Smooth muscle cell of trachea (primary cell): ENCODE data around the gene GTPBP10. TPM values are rescaled to one million over a fixed set of nuclear protein-coding genes. Genes with fewer than 3 reads are reported as not detected.

ENCODE experiments used
- total RNA-seq: library from RNA; depleted of rRNA; stranded (reverse); fragments of >200 nt; gene quantifications from 2 replicates; pipeline ENCODE4 v1.2.1, GENCODE V29; 2014

GTPBP10 gene, protein sequence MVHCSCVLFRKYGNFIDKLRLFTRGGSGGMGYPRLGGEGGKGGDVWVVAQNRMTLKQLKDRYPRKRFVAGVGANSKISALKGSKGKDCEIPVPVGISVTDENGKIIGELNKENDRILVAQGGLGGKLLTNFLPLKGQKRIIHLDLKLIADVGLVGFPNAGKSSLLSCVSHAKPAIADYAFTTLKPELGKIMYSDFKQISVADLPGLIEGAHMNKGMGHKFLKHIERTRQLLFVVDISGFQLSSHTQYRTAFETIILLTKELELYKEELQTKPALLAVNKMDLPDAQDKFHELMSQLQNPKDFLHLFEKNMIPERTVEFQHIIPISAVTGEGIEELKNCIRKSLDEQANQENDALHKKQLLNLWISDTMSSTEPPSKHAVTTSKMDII
- 15.5 and 26.8 TPM in 2 replicates for total RNA-seq

DNA sequence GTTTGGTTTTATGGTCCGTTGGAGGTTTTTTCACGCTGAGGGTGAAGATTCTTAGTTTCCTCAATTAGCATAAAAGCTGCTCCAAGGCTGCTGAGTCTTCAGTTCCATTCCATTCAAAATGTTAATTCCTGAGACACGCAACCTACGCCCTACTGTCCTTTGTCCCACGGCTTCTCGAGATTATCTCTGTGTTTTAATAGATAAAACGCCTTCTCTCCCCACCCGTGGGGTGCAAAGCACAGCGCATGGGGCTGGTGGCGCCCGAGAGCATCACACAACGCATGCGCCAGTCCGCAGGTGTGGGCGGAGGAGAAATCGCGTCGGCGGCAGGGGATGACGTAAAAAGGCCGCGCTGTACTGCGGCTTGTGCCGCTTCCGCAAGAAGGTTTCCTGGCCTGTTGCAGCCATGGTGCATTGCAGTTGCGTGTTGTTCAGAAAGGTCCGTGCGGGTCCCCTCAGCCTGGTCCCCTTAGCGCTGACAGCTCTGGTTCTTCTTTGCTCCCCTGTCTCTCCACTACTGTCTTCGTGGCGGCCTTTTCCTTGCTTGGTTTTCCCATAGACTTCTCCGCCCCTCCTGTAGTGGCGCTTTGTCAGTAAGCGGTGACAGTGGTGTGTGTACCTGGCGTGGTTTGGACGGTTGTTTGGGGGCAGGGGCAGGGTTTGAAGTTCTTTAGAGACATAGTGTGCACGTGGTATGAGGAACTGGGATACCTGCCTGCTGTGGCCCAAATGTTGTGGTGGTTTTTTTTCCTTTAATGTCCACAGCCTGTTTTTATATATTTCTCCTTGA is at the start of gene GTPBP10:
Gene GTPBP10 (plus strand): TSS at position 381 of the 790 bp plus-strand sequence. CDS start 26 bp downstream, at position 407.

DNA sequence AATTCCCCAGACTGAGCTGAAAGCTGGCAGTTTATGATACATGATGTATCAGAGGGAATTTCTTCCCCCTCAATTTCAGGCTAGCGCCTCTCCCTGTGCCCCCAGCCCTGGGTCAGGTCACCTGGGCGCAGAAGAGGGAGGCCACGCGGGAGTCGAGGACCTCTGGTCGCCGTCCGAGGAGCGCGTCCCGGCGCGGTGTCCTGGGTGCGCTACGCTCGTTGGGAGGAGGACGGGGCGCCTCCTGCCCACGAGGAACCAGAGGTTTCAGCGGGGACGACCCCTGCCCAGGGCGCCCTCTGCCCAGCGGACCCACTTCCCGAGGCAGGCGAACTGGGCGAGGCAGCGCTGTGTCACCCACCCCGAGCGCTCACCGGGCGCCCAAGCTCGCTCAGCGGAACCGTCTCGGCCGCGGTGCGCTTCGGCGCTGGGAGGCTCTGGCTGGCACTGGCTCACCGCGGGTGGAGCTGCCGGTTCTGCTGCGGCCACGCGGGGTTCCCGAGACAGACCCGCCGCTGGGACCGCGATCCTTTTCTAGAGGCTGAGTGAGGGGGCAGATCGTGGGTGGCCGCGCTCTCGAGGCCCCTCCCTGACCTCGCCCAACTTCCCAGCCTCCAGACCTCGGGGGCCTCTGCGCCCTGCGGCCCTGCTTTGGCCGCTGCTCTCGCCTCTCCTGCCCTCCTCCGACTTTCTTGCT is 25.6 kb upstream of the GTPBP10 start, which contains the start of gene FAM237B:
Gene FAM237B (minus strand): TSS at position 504 of the 694 bp plus-strand sequence. CDS start 1,556 bp downstream, outside the sequence.

DNA sequence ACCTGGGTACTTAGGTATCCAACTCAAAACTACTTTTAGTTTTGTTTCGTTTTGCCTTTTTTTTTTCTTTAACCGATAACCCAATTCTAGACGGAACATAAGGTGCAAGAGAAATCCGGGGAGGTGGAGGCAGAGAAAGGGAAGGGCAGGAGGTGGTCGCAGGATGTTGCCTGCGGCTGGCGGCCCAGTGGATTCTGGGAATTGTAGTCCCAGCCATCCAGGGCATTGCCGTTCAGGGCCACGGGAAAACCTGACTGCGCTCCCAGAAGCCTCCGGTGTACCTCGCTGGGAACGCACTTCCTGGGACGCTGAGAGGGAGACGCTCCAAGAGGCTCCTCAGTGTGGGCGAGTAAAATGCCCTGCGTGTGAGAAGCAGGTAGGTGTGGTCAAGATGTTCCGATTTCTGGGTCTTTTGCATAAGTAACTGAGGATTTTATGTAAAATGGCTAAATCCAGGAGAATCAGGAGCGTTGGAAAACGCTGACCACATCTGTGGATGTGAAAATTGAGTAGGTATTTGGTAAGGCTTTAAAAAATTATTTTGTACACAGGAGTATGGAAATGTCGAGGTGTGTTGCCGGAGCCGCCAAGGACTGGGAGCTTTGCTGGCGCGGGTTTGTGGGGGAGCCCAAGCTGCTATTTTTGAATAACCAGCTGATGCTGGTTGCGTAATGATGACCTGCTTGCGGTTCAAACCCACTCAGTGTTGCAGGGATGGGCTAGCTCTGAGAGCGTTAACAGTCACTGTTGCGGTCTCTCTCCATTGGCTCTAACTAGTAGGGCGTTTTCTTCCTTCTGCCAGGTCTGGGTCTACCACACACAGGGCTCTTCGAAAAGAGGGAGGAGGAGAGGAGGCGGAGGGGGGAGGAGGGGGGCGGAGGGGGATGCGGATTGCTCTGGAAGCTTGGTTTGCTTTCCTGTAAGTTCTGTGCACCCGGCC is 56.9 kb downstream of the GTPBP10 start, which contains the start of gene CLDN12:
Gene CLDN12 (plus strand): TSS at position 288 of the 940 bp plus-strand sequence. CDS start 9,216 bp downstream, outside the sequence.

Other genes with a start within 250 kb of the GTPBP10 start
- gene STEAP1, start 192.2 kb upstream of the GTPBP10 start, total RNA-seq, result 63.1 and 70.3 TPM in 2 replicates
- gene STEAP2, start 135.0 kb upstream of the GTPBP10 start, total RNA-seq, result 37.7 and 48.5 TPM in 2 replicates
- 5.5 and 6.4 TPM in 2 replicates for gene CFAP69, start 101.5 kb upstream of the GTPBP10 start, total RNA-seq
- not detected in 2 replicates for gene FAM237B, start 25.4 kb upstream of the GTPBP10 start, total RNA-seq
- 39.1 and 46.0 TPM in 2 replicates for gene CLDN12, start 56.7 kb downstream of the GTPBP10 start, total RNA-seq
- gene PTTG1IP2, start 122.9 kb downstream of the GTPBP10 start, total RNA-seq, result not detected in 2 replicates
- gene CDK14, start 249.6 kb downstream of the GTPBP10 start, total RNA-seq, result 42.8 and 68.5 TPM in 2 replicates